Colonic mucosa (tissue), 4 donors: ENCODE data around the gene INTS3. TPM values are rescaled to one million over a fixed set of nuclear protein-coding genes. Genes with fewer than 3 reads are reported as not detected.
"Not testable (repeated sequence)": the region's sequence is repeated elsewhere in the genome, so short reads cannot be mapped to it uniquely, and the experiment has no call there.

Experiments used
- DNase-seq: peaks from one replicate; pipeline ENCODE4 v3.0.0-alpha.2; 2020
- H3K27ac ChIP-seq: fragments of 200-600 bp; one replicate; pipeline ENCODE4 v1.8.0; 2021
- H3K27me3 ChIP-seq: fragments of 200-600 bp; one replicate; pipeline ENCODE4 v1.8.0; 2021
- H3K36me3 ChIP-seq: fragments of 200-600 bp; one replicate; pipeline ENCODE4 v1.8.0; 2021
- H3K4me1 ChIP-seq: fragments of 200-600 bp; one replicate; pipeline ENCODE4 v1.8.0; 2021; ENCODE audit warnings: mild to moderate bottlenecking
- H3K4me3 ChIP-seq: fragments of 200-600 bp; one replicate; pipeline ENCODE4 v1.8.0; 2021
- H3K9ac ChIP-seq, 2 donors: one replicate each; pipeline ENCODE4 v1.7.0; 2013; ENCODE audit warnings: control low read depth in 2 of 2, low read depth in 2 of 2, low read length in 2 of 2
- H3K9me3 ChIP-seq: fragments of 200-600 bp; one replicate; pipeline ENCODE4 v1.8.0; 2021
- CTCF ChIP-seq: fragments of 200-600 bp; IDR thresholded peaks from one replicate; pipeline ENCODE4 v1.8.0; 2022; ENCODE audit warnings: antibody characterized with exemption, mild to moderate bottlenecking
- intact Hi-C: fragments of 100-400 bp; cut with DNase I; formaldehyde crosslinking; loops from one replicate; pipeline ENCODE4 v1.14.1; 2022
- total RNA-seq, 2 donors: library from RNA; stranded (reverse); fragmentation: NEBNext Ultra II Directional in 1 of 2; extraction: Animal tissue kit (Norgen Biotek cat#: 25700) in 1 of 2; gene quantifications; one replicate each; pipeline ENCODE4 v1.2.1, GENCODE V29; 2021
- donor health status: healthy.
- donor health status: DM: no; HTN: no; CAD: no.
- donor health status: DM: no; HTN: no; CAD: no.

Gene INTS3
- total RNA-seq, 2 donors from 2014 or later: 25.5 to 53.1 TPM

DNA sequence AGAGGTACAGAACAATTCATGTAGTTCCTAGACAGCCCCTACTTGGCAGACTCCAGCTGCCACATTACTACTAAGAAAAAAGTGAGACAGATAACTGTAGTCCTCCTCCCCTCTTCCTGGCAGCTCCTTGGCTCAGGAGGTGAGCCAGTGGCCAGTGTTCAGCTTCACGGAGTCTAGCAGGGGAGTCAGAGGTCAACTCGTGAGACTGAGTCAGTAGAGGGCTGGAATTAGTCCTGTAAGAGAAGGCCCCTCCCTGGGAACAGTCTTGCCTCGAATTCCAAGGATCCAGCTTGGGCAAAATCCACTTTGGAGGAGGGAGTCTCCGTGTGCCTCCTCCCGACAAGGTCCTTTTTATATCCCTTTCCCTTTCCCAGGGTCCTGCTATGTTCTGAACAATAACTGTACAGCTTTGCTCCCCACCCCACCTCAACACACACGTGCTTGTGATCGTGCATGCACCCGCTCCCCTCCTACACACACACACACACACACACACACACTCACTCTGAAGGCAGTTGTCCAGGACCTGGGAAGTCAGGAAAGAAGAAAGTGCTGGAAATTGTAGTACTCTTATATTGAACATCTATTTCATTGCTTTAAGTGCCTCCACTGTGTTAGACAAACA is 24.8 kb downstream of the INTS3 start:
- no peaks in the 10 kb centered on the region for H3K27me3 ChIP-seq
- intact Hi-C loops: loop anchor here (10.0 kb wide), 1 partner anchor 178 kb away; no protein-coding TSS in a partner anchor
- no peak for TF ChIP-seq CTCF
- H3K9ac ChIP-seq: no peak overlapping the region
- no peak overlapping the region for H3K27ac ChIP-seq
- peaks cover 5% of the 10 kb centered on the region for H3K36me3 ChIP-seq
- H3K4me1 ChIP-seq: peaks cover 17% of the 10 kb centered on the region
- no peak for DNase-seq
- no peaks in the 10 kb centered on the region for H3K9me3 ChIP-seq
- H3K4me3 ChIP-seq: no peak overlapping the region

DNA sequence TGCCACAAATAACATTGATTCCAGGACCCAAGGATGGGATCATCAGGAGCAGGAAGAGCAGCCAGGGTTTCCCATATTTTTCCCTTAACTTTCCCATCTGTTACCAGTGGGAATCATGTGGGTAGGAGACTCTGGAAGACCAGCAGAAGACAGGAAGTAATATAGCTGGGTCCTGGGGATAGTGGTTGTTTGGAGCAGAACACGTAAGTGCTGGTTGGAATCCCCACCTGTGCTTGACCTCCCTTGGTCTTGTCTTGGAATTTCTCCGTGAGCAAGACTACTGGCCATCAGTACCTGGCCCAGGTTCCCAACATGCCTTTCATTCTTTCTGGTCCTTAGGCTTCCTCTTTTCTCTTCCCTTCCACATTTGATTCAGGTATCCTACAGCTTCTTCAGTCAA is 26.4 kb downstream of the INTS3 start:
- intact Hi-C loops: loop anchor here (10.0 kb wide), 1 partner anchor 179 kb away; no protein-coding TSS in a partner anchor
- no peak overlapping the region for H3K27ac ChIP-seq
- no peak overlapping the region for H3K9ac ChIP-seq
- H3K27me3 ChIP-seq: no peaks in the 10 kb centered on the region
- H3K9me3 ChIP-seq: no peaks in the 10 kb centered on the region
- H3K36me3 ChIP-seq: peaks cover 4% of the 10 kb centered on the region
- peaks cover 17% of the 10 kb centered on the region for H3K4me1 ChIP-seq
- DNase-seq: no peak
- no peak overlapping the region for H3K4me3 ChIP-seq
- TF ChIP-seq CTCF: no peak

GRCh38 chr1:153760440-153760839 is 32.6 kb downstream of the INTS3 start:
- no peaks in the 10 kb centered on the region for H3K4me1 ChIP-seq
- no peaks in the 10 kb centered on the region for H3K27me3 ChIP-seq
- H3K27ac ChIP-seq: no peak overlapping the region
- intact Hi-C loops: no loop called here
- no peaks in the 10 kb centered on the region for H3K9me3 ChIP-seq
- TF ChIP-seq CTCF: no peak
- no peak for DNase-seq
- no peaks in the 10 kb centered on the region for H3K36me3 ChIP-seq
- H3K4me3 ChIP-seq: no peak overlapping the region
- H3K9ac ChIP-seq: no peak overlapping the region

GRCh38 chr1:153763365-153764225 is 35.7 kb downstream of the INTS3 start:
- no peak overlapping the region for H3K9ac ChIP-seq
- no peaks in the 10 kb centered on the region for H3K27me3 ChIP-seq
- DNase-seq: no peak
- no peak overlapping the region for H3K4me3 ChIP-seq
- no peaks in the 10 kb centered on the region for H3K36me3 ChIP-seq
- H3K27ac ChIP-seq: peak overlapping the region; percentile 11
- no peaks in the 10 kb centered on the region for H3K9me3 ChIP-seq
- intact Hi-C loops: no loop called here
- no peak for TF ChIP-seq CTCF
- peaks cover under 1% of the 10 kb centered on the region for H3K4me1 ChIP-seq

GRCh38 chr1:153764310-153764709 is 36.5 kb downstream of the INTS3 start:
- intact Hi-C loops: no loop called here
- H3K27me3 ChIP-seq: no peaks in the 10 kb centered on the region
- no peaks in the 10 kb centered on the region for H3K9me3 ChIP-seq
- H3K36me3 ChIP-seq: no peaks in the 10 kb centered on the region
- DNase-seq: no peak
- no peak overlapping the region for H3K9ac ChIP-seq
- H3K4me3 ChIP-seq: no peak overlapping the region
- no peak for TF ChIP-seq CTCF
- H3K4me1 ChIP-seq: peaks cover 7% of the 10 kb centered on the region
- peak overlapping the region; percentile 11 for H3K27ac ChIP-seq

GRCh38 chr1:153766663-153767062 is 38.8 kb downstream of the INTS3 start:
- H3K27me3 ChIP-seq, DNase-seq, H3K9ac ChIP-seq, H3K4me3 ChIP-seq, H3K9me3 ChIP-seq, intact Hi-C loops, H3K4me1 ChIP-seq, H3K27ac ChIP-seq, H3K36me3 ChIP-seq: not testable (repeated sequence)
